ENCODE results near the gene GIT2.
"Not testable (repeated sequence)": the region's sequence is repeated elsewhere in the genome, so short reads cannot be mapped to it uniquely, and the experiment has no call there.

Gene GIT2

GRCh38 chr12:109995686-109996482, at the start of gene GIT2:
Gene GIT2, minus strand, starts transcription at chr12:109996368. Its CDS starts 144 bp downstream, at chr12:109996224.
- peak; percentile 90 for DNase-seq

- no peak for DNase-seq
Measured at GRCh38 chr12:110042264-110042663, 46.1 kb upstream of the GIT2 start.

GRCh38 chr12:110039085-110039807, 43.1 kb upstream of the GIT2 start:
- peak; percentile 95 for DNase-seq

DNA sequence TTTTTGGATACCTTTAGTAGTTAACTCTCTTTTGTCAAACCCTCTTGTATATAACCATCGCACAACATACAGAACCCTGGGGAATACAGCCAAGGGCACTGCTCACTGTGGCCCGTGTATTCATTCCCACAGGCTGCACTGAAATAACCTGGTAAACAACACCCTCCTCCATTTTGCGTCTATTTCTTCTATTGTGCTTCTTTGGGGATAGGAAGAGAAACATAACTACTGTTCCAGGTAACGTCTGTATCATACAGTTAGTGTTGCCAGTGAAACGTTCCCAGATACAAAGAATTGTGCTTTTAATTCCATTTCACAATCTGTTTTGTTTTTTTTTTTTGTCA, 42.5 kb upstream of the GIT2 start:
- no peak for DNase-seq

- DNase-seq = no peak
Measured at GRCh38 chr12:110037315-110037714, 41.1 kb upstream of the GIT2 start.

- DNase-seq = no peak
Measured at GRCh38 chr12:110035534-110036104, 39.5 kb upstream of the GIT2 start.

DNA sequence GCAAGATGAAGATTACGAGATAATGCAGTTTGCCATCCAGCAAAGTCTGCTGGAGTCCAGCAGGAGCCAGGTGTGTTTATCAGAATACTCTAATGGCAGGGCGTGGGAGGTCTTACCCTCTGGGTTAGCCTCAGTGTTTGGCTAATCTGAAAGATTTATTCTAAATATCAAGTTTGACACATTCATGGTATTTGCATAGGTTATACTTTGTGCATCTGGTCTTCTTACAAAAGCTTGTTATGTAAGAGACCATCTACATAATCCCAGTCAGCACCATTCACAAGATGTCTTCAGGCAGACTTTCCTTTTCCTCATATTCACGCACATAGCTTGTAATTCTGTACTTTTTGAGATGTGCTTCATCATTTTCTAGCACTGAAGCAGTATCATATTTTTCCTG, 37.7 kb upstream of the GIT2 start:
- no peak for DNase-seq

DNA sequence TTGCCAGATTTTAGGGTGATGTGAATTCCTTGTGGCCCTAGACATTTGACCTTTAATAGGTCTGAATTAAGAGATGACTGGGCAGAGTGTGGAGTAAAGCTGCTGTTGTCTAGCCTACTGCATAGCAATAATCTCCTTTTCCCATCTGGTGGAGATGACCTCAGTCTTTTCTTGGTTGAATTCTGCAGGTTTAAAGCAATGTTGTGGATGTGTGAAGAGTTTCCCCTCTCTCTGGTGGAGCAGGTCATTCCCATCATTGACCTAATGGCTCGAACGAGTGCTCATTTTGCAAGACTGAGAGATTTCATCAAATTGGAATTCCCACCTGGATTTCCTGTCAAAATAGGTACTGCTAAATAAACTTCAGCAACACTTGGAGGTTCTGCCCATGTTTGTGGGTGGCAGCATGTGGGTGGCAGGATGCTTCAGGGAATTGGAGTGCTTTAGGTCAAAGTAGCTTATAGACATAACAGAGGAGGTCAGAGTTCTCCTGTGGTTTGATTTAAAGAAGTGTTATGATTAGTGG, 33.2 kb upstream of the GIT2 start:
- DNase-seq = no peak

DNA sequence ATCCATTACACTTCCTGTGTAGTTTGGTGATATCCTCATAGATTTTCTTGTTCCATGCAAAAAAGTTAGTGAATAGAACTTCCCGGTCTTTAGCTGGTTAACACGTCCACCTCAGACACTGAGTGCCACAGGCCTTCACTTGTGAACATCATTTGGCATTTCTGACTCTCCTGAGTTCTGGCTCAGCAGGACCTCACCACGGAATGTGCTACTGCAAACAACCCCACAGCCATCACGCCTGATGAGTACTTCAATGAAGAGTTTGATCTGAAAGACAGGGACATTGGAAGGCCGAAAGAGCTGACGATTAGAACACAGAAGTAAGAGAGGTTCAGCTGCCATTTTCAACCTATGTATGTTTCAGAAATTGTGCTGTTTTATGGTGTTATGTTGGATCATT, 32.2 kb upstream of the GIT2 start:
- no peak for DNase-seq

DNA sequence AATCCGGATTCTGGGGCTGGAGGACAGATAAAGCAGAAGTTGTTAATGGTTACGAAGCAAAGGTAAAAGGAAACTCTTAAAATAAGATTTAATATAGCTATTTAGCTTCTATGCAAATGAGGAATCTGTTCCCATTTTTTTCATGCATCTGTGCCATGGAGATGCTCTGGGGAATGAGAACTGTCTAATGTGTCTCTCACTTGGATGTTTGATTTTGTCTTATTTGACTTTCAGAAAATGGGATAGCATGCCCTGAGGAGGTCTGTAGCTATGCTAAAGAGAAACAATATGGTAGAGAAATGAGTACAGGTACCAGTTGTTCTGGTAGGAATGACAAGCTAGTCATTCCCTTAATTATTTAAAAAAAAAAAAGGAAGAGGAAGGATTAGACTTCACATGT, 27.9 kb upstream of the GIT2 start:
- DNase-seq = no peak

DNA sequence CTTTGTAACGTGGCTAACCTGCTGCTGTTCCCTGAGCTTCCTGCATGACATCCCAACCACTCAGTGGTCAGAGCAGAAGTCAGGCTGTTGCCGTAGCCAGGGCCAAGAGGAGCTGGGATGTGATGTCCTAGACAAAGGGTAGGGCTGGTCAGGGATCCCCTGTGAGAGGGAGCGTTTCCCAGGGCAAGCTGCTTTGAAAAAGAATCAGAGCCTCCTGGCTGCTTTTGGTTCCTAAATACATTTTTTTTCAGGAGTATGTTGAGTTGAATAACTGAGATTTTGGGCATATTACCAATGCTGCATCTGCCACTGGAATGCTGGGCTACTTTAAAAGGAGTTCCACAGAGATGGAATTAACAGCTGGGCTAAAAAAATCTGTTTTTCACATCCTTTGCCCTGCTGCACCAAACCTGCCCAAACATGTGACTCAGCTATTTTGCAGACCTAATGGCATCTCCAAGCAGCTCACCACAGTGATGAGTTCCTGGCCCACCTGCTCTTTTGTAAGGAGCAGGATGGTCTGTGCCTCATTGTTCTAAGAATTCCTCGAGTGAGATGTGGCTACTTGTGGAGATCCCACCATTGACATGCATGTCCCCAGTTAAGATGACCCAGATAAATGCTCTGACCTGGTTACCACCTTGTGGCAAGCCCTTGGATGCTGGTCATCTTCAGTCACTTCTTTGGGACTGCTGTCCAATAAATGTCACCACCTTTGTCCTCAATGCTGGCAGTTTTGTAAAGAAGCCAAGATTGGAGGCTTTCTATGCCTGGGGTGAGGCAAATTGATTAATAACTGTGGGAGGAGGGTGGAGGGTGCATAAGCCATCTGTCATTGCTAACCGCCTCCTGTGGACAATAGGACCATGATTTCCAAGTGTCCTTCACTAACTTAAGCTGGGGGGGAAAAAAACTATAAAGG, 27.2 kb upstream of the GIT2 start:
- peak; percentile 64 for DNase-seq

DNA sequence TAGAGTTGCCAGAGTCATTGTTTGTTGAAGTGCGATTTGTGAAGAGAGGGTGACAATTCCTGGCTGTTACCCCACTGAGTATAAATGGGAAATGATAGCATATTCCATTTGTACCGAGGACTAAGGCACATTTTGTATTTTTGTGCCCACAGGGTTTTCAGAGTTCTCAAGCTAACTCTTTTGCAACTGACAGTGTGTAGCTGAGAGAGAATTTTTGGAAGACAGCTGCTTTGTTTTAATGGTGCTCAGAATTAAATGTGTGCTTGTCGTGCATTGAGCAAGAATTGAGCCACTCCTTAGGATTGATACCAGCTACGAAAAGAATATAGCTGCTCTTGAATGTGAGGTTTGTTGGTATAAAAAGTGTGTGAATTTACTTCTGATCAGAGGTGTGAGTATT, 24.8 kb upstream of the GIT2 start:
- no peak for DNase-seq

GRCh38 chr12:110015132-110015531, 19.0 kb upstream of the GIT2 start:
- DNase-seq = no peak

- no peak for DNase-seq
Measured at GRCh38 chr12:110012659-110013058, 16.5 kb upstream of the GIT2 start.

- no peak for DNase-seq
Measured at GRCh38 chr12:110012137-110012536, 16.0 kb upstream of the GIT2 start.

GRCh38 chr12:110010853-110011723, 14.9 kb upstream of the GIT2 start:
- DNase-seq = no peak

- not testable (repeated sequence) for DNase-seq
Measured at GRCh38 chr12:110008681-110009398, 12.7 kb upstream of the GIT2 start.

GRCh38 chr12:110007881-110008280, 11.7 kb upstream of the GIT2 start:
- DNase-seq = no peak

- DNase-seq = no peak
Measured at GRCh38 chr12:110006115-110006514, 9.9 kb upstream of the GIT2 start.

DNA sequence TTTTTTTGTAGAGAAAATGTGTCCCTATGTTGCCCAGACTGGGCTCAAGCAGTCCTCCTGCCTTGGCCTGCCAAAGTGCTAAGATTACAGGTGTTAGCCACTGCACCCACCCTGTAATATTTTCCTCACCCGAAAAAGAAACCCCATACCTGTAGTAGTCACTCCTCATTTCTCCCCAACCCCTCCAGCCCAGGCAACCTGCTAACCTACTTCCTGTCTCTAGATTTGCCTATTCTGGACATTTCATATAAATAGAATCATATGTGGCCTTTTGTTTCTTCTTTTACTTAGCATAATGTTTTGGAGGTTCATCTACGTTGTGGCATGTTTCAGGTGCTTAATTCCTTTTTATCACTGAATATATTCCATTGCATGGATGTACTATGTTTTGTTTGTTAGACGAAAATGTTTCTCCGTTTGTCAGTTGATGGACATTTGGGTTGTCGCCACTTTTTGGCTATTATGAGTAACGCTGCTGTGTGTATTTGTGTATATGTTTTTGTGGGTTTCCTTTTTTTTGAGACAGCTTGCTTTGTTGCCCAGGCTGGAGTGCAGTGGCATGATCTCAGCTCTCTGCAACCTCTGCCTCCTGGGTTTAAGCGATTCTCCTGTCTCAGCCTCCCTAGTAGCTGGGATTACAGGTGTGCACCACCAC, 9.3 kb upstream of the GIT2 start:
- DNase-seq = no peak

GRCh38 chr12:110004598-110004997, 8.4 kb upstream of the GIT2 start:
- no peak for DNase-seq

All from fibroblast of skin of right quadriceps (primary cell).